NCI-H2196 (cell line): Measurements from ENCODE around the gene ACTN1.
"Not testable (repeated sequence)": the region's sequence is repeated elsewhere in the genome, so short reads cannot be mapped to it uniquely, and the experiment has no call there.

Source experiments
- DNase-seq: peaks from one replicate; lab custom pipeline; 2025; ENCODE audit not compliant: unreplicated experiment; lab: John Stamatoyannopoulos, UW

The ACTN1 gene

DNA sequence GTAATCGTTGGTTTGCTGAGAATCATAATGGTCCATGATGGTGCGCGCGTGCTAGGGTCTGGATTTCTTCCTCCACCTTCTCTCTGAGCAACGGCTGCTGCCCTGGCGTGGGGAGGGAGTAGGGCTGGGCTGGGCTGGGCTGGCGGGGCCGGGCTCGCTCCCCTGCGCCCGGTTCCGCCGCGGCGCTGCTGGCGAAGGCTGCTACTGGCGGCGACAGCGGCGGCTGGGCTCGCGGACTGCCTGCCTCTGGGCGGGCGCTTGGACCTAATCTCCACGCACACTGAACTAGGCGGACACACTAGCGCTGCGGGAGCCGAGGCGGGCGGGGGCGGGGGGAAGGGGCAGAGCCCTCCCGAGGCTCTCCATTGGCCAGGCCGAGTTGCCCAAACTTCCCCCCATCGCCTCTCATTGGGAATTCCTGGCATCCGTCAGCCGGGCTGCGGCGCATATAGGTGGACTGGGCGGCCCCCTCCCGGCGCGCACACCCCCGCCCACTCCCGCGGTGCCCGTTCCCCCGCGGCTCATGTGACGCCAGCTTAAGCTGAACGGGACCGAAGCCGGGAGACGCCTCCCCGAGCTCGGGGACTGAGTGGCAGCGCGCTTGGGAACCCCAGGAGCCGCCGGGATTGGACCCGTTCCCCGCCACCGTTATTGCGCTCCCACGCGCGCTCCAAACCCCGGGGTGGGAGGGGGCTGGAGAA is at the start of gene ACTN1:
Gene ACTN1, minus strand, starts transcription at position 282 of the 701 bp plus-strand sequence. Its CDS starts 246 bp downstream, at position 36.
- DNase-seq: peak; percentile 94

DNA sequence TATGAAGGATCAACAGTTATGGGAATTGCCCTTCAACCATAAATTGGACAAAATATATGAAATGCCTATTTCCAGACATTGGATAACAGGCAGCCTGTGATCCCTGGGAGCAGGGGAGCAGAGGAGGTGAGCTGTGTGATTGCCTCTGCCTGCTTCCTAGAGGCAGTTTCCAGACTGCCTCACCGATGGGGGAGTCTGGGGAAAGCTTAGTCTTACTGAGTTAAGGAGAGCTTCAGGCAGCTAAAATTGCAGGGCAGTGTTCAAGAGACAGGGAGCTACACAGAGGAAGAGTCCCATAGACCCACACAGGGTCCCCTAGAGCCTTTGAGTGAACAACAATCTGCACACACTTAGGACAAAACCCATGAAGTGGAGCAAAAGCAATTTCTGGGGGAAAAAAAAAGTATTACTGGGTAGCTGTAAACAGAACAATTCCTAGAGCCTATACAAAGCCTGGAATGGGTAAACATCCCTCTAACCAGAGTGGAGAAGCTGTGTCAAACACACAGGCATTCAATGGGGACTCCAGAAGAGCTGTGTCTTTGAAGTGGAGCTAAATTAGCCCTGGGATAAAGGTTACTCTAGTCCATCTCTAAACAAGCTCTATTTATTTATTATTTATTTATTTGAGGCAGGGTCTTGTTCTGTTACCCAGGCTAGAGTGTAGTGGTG is 48.3 kb upstream of the ACTN1 start:
- DNase-seq: no peak

DNA sequence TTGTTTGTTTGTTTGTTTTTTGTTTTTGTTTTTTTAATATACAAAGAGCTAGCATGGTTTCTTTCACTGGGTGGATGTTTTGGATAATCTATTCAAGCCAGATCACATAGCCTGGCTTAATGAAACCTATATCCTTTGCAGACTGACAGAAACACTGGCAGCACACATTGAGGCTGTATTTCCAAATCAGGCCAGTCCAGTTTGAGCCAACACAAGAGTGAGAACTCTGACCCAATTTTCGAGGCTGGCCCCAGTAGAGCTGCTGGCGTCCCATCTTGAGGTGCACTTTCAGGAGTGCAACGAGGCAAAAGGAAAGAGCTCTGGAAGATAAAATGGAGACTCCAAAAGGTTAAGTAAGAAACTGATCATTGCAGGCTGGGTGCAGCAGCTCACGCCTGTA is 43.9 kb upstream of the ACTN1 start:
- no peak for DNase-seq

DNA sequence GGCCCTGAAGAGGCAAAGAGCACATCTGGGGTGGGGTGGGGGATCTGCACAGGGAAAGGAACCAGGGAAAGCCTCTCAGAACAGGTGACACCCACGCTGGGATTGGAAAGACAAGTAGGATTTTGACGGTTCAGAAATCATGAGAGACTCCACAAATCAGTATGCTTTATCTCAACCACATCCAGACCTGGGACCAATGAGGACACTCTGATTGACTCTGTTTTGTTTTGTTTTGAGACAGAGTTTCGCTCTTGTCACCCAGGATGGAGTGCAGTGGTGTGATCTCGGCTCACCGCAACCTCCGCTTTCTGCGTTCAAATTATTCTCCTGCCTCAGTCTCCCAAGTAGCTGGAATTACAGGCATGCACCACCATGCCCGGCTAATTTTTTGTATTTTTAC is 43.0 kb upstream of the ACTN1 start:
- not testable (repeated sequence) for DNase-seq

DNA sequence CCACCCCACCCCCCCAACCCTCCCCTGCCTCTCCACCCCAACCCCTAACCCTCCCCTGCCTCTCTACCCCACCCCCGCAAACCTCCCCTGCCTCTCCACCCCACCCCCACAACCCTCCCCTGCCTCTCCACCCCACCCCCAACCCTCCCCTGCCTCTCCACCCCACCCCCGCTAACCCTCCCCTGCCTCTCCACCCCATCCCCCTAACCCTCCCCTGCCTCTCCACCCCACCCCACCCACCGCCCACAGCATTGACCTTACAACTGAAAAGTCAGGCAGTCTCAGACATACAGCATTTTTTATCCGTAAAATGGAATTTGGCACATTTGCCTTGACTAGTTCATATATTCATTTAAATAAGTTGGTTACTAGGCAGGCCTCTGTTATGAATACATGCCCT is 38.6 kb upstream of the ACTN1 start:
- no peak for DNase-seq

DNA sequence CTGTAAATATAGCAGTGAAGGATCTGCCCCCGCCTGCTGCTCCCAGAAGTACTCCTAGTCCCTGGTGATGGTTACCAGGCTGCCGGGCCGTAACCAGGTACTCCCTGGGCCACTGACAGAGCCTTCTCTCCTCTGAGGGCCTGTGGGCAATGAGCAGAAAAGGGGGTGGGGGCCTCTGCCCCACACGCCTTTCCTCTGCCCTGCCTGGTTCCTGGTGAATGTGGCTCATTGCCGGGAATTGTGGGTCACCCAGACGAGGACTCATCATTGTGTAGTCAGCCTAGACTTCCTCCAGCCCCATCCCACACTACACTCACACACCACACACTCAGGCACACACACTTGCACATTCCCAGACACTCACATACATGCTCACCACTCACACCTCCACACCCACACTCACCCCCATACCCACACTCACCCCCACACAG is 35.7 kb upstream of the ACTN1 start:
- no peak for DNase-seq

DNA sequence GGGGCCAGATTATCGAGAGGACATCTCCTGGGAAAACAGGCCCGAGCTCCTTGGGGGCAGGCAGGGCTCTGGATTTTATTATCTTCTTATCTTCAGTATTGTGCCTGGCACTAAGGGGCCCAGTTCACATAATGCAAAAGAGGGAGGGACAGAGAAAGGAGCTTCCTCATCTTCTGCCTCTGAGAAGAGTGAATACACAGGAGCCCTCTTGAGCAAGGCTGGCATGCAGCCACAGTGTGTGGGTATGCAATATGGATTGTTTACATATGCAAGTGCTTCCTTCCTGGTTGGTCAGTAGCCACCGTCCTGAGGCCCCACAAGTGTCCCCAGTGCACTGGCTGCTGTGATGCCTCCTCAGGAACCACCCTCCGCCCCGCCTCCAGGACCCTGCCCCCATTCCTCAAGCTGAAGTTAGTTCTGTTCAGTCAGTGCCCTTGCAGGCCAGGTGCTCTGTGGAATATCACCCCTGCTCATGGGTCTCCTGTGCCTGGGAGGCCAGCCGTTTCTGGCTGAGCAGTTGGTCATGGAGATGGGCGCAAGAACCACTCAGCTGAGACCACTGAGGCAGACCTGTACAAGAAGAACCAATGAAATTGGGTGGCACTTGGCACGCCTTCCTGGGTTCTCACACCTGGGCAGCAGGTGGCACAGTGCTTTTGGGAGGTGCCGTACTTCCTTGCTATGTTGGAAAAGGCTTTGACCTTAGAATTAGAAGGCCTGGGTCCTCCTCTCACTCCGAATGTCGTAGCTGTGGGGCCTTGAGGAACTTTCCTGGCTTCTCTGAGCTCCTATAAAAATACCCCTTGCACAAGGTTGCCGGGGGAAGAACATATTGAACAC is 35.1 kb upstream of the ACTN1 start:
- peak; percentile 81 for DNase-seq

DNA sequence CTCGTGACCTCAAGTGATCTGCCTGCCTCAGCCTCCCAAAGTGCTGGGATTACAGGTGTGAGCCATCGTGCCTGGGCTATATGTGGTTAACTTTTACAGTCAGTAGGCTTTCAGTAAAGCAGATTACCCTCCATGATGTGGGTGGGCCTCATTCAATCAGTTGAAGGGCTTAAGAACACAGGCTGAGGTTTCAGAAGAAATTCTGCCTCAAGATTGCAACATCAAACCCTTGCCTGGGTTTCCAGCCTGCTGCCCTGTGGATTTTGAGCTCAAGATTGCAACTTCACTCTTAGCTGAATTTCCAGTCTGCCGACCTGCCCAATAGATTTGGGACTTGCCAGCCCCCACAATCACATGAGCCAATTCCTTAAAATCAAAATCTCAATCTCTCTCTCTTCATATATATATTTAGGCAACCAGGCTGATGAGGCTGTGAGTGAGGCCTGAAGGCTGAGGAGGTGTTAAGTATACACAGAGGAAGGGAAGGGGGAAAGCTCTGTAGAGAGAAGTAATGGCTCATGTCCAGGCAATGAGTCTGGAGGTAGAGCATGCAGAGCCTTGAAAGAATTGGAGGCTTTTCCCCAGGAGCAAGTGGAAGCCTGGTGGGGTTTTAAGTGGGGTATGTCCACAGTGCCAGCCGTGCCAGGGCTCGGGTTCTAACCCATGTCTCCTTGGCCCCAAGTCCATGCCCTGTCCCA is 33.3 kb upstream of the ACTN1 start:
- no peak for DNase-seq

DNA sequence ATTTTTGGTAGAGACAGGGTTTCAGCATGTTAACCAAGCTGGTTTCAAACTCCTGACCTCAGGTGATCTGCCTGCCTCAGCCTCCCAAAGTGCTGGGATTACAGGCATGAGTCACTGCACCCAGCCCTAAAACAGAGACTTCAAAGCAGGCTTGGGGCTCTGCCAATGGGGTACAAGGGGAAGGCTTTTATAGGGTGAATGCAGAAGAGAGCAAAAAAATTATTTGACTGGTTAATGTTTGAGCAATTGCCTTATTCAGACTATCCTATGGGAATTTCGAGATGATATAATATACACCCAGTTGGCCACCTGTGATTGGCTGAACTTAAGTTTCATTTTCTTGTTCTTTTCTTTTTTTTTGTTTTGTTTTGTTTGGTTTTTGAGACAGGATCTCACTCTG is 31.5 kb upstream of the ACTN1 start:
- DNase-seq: no peak

DNA sequence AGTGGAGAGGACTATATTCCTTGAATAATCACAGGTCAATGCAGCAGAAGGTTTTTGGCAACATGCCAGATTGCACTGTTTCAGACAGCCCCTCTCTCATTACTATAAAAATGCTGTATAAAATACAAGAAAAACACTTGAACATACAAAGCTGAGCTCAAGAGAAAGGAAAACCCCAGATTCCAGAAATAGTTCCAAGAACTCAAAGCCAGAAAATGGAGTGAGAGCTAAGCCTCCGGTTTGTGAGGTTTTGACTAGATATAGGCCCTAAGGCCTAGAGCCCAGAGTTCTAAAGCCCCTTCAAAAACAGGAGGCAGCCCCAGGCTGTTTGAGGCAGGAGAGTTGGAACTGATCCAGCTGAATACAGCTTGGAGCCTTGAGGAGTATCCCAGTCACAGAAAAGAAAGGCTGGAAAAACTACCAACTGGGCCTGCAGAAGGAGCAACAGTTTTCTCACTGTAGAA is 29.4 kb upstream of the ACTN1 start:
- DNase-seq: peak; percentile 10

DNA sequence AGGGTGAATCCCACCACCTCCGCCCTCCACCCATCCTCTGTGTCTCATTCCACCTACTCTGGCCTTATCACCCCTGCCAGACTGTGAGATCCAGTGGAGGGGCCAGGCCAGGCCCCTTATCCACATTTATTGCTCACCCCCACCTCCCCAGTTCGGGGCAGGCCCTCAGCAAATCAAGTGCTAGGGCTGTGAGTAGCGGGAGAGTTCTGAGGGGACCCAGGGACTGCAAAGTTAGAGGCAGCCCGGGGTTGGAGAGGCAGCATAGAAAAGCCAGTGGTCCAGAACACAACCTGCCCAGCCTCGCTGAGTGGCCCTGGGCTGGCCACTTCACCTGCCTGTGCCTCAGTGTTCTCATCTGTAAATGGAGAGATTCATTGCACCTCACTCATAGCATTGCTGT is 27.2 kb upstream of the ACTN1 start:
- no peak for DNase-seq

DNA sequence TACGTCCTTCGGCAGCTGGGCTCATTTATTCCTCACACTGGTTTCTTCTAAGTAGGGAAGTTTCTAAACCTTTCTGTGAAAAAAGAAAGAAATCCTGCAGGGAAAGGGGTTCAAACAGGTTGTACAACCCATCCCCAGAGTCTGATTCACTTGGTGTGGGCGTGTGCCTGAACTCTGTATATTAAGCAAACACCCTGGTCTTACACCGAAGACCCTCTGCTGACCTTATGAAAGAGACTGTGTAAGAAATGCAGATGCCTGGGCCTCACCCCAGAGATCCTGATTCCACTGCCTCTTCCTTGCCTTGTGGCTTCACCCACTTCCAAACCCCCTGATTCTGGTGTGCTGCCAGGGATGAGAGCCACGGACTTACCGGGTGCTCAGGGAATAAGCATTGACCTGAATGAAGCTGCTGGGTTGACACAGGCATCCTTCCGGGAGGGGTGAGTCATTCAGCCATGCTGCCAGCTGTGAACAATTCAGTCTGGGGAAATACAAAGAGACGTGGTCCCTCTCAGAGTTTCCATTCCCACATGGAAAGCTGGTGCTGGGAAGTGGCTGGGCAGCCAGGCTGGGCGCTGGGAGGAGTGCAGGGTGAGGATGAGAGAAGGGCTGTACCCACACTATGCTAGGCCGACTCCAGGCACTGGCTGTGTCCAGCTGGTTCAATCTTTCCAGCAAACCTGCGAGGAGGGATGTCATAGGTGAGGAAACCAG is 26.5 kb upstream of the ACTN1 start:
- peak; percentile 64 for DNase-seq

DNA sequence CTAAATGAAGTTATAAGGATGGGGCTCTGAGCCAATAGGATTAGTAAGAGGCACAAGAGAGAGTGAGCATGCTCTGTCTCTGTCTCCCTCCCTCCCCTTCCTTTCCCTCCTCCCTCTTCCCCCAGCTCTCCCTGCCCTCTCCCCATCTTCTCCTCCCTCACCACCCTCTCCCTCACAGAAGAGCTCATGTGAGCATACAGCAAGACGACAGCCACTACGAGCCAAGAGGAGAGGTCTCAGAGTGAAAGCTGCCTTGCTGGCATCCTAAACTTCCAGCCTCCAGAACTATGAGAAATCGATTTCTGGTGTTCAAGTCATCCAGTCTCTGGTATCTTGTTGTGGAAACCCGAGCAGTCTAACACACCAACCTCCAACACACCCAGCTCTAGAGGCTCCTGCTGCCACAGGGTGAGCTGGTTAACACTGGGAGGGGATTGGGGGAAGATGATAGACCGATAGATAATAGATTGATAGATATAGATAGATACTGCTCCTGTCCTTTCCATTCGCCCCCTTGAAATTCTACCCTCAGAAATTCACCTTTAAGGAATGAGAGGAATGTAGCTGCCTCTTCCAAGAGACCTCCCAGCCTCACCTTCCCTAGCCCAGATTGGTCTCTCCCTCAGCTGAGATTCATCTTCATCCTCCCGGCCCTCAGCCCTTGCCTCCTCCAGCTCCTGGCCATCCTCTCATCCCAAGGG is 25.8 kb upstream of the ACTN1 start:
- no peak for DNase-seq

DNA sequence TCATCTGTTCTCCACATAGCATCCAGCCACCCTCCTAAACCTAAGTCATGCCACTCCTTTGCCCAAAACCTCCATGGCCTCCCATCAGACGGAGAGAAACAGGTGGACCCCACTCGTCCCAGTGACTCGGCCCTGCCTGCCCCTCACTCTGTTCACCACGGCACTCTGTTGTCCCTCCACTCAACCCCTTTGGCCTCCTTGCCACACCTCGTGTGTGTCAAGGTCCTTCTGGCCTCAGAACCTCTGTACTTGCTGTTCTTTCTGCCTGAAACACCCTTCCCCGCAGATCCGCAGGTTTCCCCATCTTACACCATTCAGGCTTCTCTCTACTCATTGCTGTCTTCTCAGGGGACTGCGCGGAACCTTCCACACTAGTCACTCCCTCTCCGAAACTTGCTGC is 24.5 kb upstream of the ACTN1 start:
- DNase-seq: no peak

DNA sequence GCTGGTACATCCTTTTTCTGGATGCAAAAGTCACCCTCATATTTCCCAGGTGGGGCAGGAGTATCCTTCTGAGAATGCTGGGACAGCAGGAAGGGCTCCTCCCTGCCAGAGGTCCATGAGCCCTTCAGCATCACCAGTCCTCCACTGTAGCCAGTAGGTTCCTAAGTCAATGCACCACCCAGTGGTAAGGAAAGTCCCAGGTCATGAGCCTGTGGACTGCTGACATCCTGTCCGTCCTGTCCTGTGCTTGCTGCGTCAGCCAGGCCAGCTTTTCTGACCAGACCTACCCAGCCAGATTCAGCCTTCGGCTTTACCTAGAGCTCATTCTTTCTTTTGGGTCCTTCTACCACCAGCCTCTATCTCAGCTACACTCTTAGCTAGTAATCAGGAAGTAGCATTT is 23.0 kb upstream of the ACTN1 start:
- no peak for DNase-seq

DNA sequence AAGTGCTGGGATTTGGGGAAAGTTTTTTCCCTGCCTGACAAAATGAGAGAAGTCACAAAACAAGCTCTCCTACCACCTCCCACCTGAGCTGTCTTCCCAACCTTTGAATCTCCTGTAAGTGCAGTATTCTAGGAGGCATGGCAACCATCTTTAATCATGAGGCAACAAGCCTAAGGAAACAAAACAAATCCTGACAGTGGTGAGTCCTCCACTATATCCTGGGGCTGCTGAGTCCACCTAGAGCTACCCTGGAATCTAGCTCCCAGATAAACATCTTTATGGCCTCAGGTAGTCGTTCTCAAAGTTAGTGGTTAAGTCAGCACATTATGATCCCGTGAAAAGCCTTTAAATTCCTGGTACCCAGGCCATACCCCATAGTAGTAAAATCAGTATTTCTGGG is 22.3 kb upstream of the ACTN1 start:
- no peak for DNase-seq

DNA sequence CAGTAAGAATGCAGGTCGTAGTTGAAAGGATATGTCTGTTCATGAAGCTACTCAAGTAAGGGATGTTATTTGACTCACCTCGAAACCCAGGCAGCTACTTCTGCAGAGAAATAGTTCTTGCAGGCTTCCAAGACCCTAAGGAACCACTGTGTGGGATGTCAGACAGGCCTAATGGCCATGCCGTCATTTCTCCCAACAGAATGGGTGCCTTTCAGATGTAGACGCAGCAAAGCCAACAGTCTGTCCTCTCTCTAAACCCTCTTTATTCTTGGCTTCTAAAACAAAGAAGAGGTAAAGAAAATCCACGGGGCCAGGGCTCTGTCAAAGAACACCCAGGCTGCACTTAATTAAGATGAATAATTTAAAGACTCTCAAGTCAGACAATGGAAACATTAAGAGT is 19.0 kb upstream of the ACTN1 start:
- DNase-seq: no peak

DNA sequence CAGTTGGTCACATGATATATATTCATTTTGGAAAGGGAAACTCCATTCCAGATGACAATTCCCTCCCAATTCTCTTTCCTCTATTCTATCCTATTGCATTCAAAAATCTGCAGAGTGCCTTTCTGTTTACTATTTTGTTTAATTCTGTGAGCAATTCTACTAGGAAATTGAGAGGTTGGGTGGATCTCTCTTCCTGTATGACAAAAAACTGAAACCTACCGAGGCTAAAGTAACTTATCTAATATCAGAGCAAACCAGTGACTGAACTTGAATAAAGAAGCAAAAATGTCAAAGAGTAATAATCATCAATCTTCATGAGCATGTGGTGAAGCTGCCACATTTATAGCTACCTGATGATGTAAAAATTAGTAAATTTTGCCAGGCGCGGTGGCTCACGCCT is 16.6 kb upstream of the ACTN1 start:
- no peak for DNase-seq

DNA sequence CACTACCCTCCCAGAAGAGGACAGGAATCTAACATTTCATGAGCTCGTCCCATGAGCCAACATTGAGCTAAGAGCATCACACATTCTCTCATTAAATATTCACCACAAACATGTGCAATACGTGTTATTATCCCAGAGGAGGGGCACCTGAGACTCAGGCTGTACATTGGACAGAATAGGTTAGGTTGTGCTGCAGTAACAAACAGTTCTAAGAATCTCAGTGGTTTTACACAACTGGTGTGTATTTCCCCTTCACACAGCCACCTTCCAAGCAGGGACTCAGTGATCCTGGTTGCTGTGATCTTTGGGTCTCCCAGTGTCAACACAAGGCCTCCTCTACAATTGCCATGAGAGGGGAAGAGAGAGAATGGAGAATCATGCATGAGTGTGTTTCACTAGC is 15.0 kb upstream of the ACTN1 start:
- DNase-seq: no peak

DNA sequence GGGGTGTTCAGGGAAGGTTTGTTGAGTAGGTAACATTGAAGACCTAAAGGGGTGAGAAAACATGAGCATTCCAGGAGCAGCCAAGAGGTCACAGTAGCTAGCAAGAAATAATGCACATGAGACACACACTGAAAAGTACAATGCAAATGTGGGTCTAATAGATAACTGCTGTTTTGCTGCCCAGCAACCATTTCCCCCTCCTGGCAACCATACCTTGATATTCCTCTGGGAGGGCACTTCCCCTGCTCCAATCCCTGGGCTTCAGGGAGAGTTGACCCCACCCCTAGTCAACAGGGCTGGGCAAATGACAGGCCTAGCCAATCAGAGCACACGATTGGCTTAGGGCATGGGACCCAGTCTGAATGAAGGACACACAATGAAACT is 8.5 kb upstream of the ACTN1 start:
- no peak for DNase-seq
